IMR-90 (cell line): ENCODE data around the gene AHCYL2. TPM values are rescaled to one million over a fixed set of nuclear protein-coding genes. Genes with fewer than 3 reads are reported as not detected.

Experiments
- ATAC-seq: fragments of 200-7000 bp; cut with Tn5 transposase; 2 replicates; pipeline ENCODE4 v1.9.1; 2020; ENCODE audit warnings: low read depth, mild to moderate bottlenecking, moderate library complexity
- BruUV-seq: library from RNA; stranded (reverse); fragments of 400-500 nt; replicated peaks from 2 replicates; lab custom pipeline; 2021; lab: Mats Ljungman, UMichigan
- CTCF ChIA-PET: fragments of 300-600 bp; formaldehyde crosslinking; extraction: SDS; loops from one replicate; lab custom pipeline; 2021; ENCODE audit warnings: antibody characterized with exemption; lab: Yijun Ruan, JAX
- POLR2A ChIA-PET: fragments of 300-600 bp; sonication (Branson Sonifier 250); formaldehyde crosslinking; loops from one replicate; lab custom pipeline; 2022; ENCODE audit warnings: antibody characterized with exemption; ENCODE audit not compliant: unreplicated experiment; lab: Charles Lee
- DNase-seq: peaks from one replicate; pipeline ENCODE4 v3.0.0; 2013
- H2AFZ ChIP-seq: replicated peaks from 2 replicates; pipeline ENCODE3; 2013; ENCODE audit warnings: low read length, mild to moderate bottlenecking; ENCODE audit not compliant: poor library complexity
- H2AK5ac ChIP-seq: 2 replicates; pipeline ENCODE4 v1.6.1; 2013; ENCODE audit warnings: low read depth, low read length, inconsistent platforms
- H2AK9ac ChIP-seq: replicated peaks from 2 replicates; pipeline ENCODE3; 2013; ENCODE audit warnings: mild to moderate bottlenecking, low read depth, low read length, moderate library complexity; ENCODE audit not compliant: poor library complexity
- H2BK120ac ChIP-seq: 2 replicates; pipeline ENCODE4 v1.6.1; 2013; ENCODE audit warnings: low read depth, low read length, inconsistent platforms
- H2BK15ac ChIP-seq: 3 replicates; pipeline ENCODE4 v1.6.1; 2013; ENCODE audit warnings: low read depth, low read length, inconsistent platforms
- H2BK20ac ChIP-seq: 2 replicates; pipeline ENCODE4 v1.6.1; 2013; ENCODE audit warnings: low read depth, mild to moderate bottlenecking, inconsistent platforms, low read length, moderate library complexity
- H2BK5ac ChIP-seq: 2 replicates; pipeline ENCODE4 v1.6.1; 2013; ENCODE audit warnings: mild to moderate bottlenecking, low read depth, low read length, inconsistent platforms; ENCODE audit not compliant: poor library complexity, severe bottlenecking
- H3K14ac ChIP-seq: replicated peaks from 2 replicates; pipeline ENCODE4 v1.6.1; 2013; ENCODE audit warnings: low read depth, low read length, inconsistent platforms
- H3K18ac ChIP-seq: 2 replicates; pipeline ENCODE4 v1.6.1; 2013; ENCODE audit warnings: low read depth, low read length, control low read depth
- H3K23ac ChIP-seq: 2 replicates; pipeline ENCODE4 v1.6.1; 2013; ENCODE audit warnings: low read depth, low read length, inconsistent platforms
- H3K27ac ChIP-seq: 2 replicates; pipeline ENCODE4 v1.5.1; 2013; ENCODE audit warnings: mild to moderate bottlenecking, control low read depth, low read length; ENCODE audit not compliant: insufficient read depth
- H3K27me3 ChIP-seq: 2 replicates; pipeline ENCODE4 v1.6.1; 2013; ENCODE audit warnings: low read length; ENCODE audit not compliant: control insufficient read depth, insufficient read depth
- H3K36me3 ChIP-seq: 2 replicates; pipeline ENCODE4 v1.6.1; 2013; ENCODE audit warnings: low read length, mixed read lengths; ENCODE audit not compliant: control insufficient read depth, insufficient read depth
- H3K4ac ChIP-seq: 2 replicates; pipeline ENCODE4 v1.6.1; 2013; ENCODE audit warnings: low read depth, low read length, inconsistent platforms
- H3K4me1 ChIP-seq: 2 replicates; pipeline ENCODE4 v1.6.1; 2013; ENCODE audit warnings: low read length, mixed read lengths; ENCODE audit not compliant: control insufficient read depth, insufficient read depth
- H3K4me2 ChIP-seq: 2 replicates; pipeline ENCODE4 v1.6.1; 2013; ENCODE audit warnings: low read depth, mild to moderate bottlenecking, control low read depth, low read length, moderate library complexity
- H3K4me3 ChIP-seq: 2 replicates; pipeline ENCODE4 v1.5.1; 2013; ENCODE audit warnings: low read depth, mild to moderate bottlenecking, control low read depth, low read length, moderate library complexity; ENCODE audit not compliant: insufficient read depth
- H3K56ac ChIP-seq: 2 replicates; pipeline ENCODE4 v1.6.1; 2013; ENCODE audit warnings: low read length, inconsistent platforms; ENCODE audit not compliant: insufficient read depth; ENCODE audit errors: extremely low read depth
- H3K79me1 ChIP-seq, 2 experiments: 2 replicates each; pipeline ENCODE4 v1.6.1; 2013; ENCODE audit warnings: low read length in 2 of 2, inconsistent platforms in 1 of 2, low read depth in 1 of 2
- H3K9ac ChIP-seq: 2 replicates; pipeline ENCODE4 v1.6.1; 2013; ENCODE audit warnings: low read depth, low read length, control low read depth
- H3K9me1 ChIP-seq: 2 replicates; pipeline ENCODE4 v1.6.1; 2013; ENCODE audit warnings: low read length, inconsistent platforms; ENCODE audit not compliant: insufficient read depth
- H3K9me3 ChIP-seq: 2 replicates; pipeline ENCODE4 v1.6.1; 2013; ENCODE audit warnings: low read length; ENCODE audit not compliant: control insufficient read depth, insufficient read depth
- H4K20me1 ChIP-seq: 2 replicates; pipeline ENCODE4 v1.6.1; 2013; ENCODE audit warnings: low read length, inconsistent platforms; ENCODE audit not compliant: insufficient read depth
- H4K5ac ChIP-seq: 2 replicates; pipeline ENCODE4 v1.6.1; 2013; ENCODE audit warnings: mild to moderate bottlenecking, low read depth, low read length, control low read depth
- H4K8ac ChIP-seq, 2 experiments: 2 replicates each; pipeline ENCODE4 v1.6.1; 2013; ENCODE audit warnings: low read depth in 2 of 2, low read length in 2 of 2, control low read depth in 1 of 2, inconsistent platforms in 1 of 2
- H4K91ac ChIP-seq: 2 replicates; pipeline ENCODE4 v1.6.1; 2013; ENCODE audit warnings: low read depth, low read length, inconsistent platforms; ENCODE audit not compliant: insufficient read depth
- BHLHE40 ChIP-seq: fragments of 150-350 bp; IDR thresholded peaks from 2 replicates; pipeline ENCODE4 v1.6.1; 2016; ENCODE audit warnings: mild to moderate bottlenecking, low read depth, low read length
- CEBPB ChIP-seq: IDR thresholded peaks from 2 replicates; pipeline ENCODE4 v1.6.1; 2012; ENCODE audit warnings: low read depth, low read length, improper control_type of control experiment
- CHD1 ChIP-seq: IDR thresholded peaks from 2 replicates; pipeline ENCODE4 v1.6.1; 2012; ENCODE audit warnings: low read depth, low read length, improper control_type of control experiment
- FOS ChIP-seq: fragments of 150-350 bp; IDR thresholded peaks from 2 replicates; pipeline ENCODE4 v1.6.1; 2016; ENCODE audit warnings: low read depth, low read length
- MAZ ChIP-seq: IDR thresholded peaks from 2 replicates; pipeline ENCODE4 v1.6.1; 2012; ENCODE audit warnings: low read depth, mild to moderate bottlenecking, low read length, improper control_type of control experiment, moderate library complexity, borderline replicate concordance
- MXI1 ChIP-seq: IDR thresholded peaks from 2 replicates; pipeline ENCODE4 v1.6.1; 2012; ENCODE audit warnings: low read depth, mild to moderate bottlenecking, low read length, moderate library complexity, borderline replicate concordance
- NFE2L2 ChIP-seq: fragments of 150-350 bp; IDR thresholded peaks from 2 replicates; pipeline ENCODE4 v1.6.1; 2016; ENCODE audit warnings: low read depth, mild to moderate bottlenecking, low read length
- POLR2A ChIP-seq: IDR thresholded peaks from 2 replicates; pipeline ENCODE4 v1.6.1; 2012; ENCODE audit warnings: mild to moderate bottlenecking, low read depth, low read length
- RAD21 ChIP-seq: IDR thresholded peaks from 2 replicates; pipeline ENCODE4 v1.6.1; 2012; ENCODE audit warnings: low read length, improper control_type of control experiment
- RCOR1 ChIP-seq: IDR thresholded peaks from 2 replicates; pipeline ENCODE4 v1.6.1; 2012; ENCODE audit warnings: mild to moderate bottlenecking, low read length, improper control_type of control experiment; ENCODE audit not compliant: insufficient replicate concordance
- RFX5 ChIP-seq: IDR thresholded peaks from 2 replicates; pipeline ENCODE4 v1.8.0; 2012; ENCODE audit warnings: low read depth, mild to moderate bottlenecking, low read length, moderate library complexity
- SMC3 ChIP-seq: fragments of 150-350 bp; IDR thresholded peaks from 2 replicates; pipeline ENCODE4 v1.6.1; 2016; ENCODE audit warnings: low read depth, mild to moderate bottlenecking, antibody characterized with exemption, low read length, moderate library complexity
- WGBS, 2 experiments: methylation state at CpG; one replicate each; pipeline versions ENCODE4 v1.1.5 to v1.1.7; 2013; ENCODE audit warnings: missing lambda C conversion rate in 2 of 2; ENCODE audit not compliant: insufficient read length in 1 of 2; ENCODE audit errors: extremely low coverage in 2 of 2; 5-methylcytosine and 5-hydroxymethylcytosine counted together
- dilution Hi-C: fragments of 300-500 bp; cut with HindIII; formaldehyde crosslinking; loops from one replicate; pipeline ENCODE4 v1.14.3; 2018; ENCODE audit warnings: low sequenced_read_pairs; ENCODE audit not compliant: unreplicated experiment
- in situ Hi-C: fragments of 300-500 bp; cut with MboI; formaldehyde crosslinking; loops from 3 replicates; pipeline ENCODE4 v1.14.3; 2019; ENCODE audit warnings: low sequenced_read_pairs, inconsistent platforms, mixed read lengths
- intact Hi-C: fragments of 100-400 bp; cut with micrococcal nuclease; formaldehyde crosslinking; loops from 2 replicates; pipeline ENCODE4 v1.10.0; 2022
- polyA plus RNA-seq, 3 experiments: library from polyadenylated mRNA; depleted of rRNA; stranded (reverse); fragments of >200 nt; gene quantifications; 2 replicates each; pipeline ENCODE4 v1.2.3, GENCODE V29; 2012; ENCODE audit warnings: low replicate concordance in 1 of 3
- total RNA-seq: library from RNA; depleted of rRNA; stranded (reverse); fragments of >200 nt; gene quantifications from 2 replicates; pipeline ENCODE4 v1.2.3, GENCODE V29; 2012
- TF ChIP-seq, protein P1 (sequence below): fragments of 150-350 bp; IDR thresholded peaks from 2 replicates; pipeline ENCODE4 v1.6.1; 2017; ENCODE audit warnings: mild to moderate bottlenecking, antibody characterized with exemption, low read length, low read depth
- TF ChIP-seq, protein P2 (sequence below): fragments of 150-350 bp; IDR thresholded peaks from 2 replicates; pipeline ENCODE4 v1.6.1; 2016; ENCODE audit warnings: low read depth, mild to moderate bottlenecking, low read length, moderate library complexity, borderline replicate concordance
- TF ChIP-seq, protein P3 (sequence below): conservative IDR thresholded peaks from 2 replicates; pipeline ENCODE4 v1.5.1; 2012; ENCODE audit warnings: mild to moderate bottlenecking, low read depth, low read length, improper control_type of control experiment

Gene AHCYL2
- total and polyA plus RNA-seq, 2 of the 4 experiments (the other 2 are of a cell fraction): 5.7 to 7.6 TPM

DNA sequence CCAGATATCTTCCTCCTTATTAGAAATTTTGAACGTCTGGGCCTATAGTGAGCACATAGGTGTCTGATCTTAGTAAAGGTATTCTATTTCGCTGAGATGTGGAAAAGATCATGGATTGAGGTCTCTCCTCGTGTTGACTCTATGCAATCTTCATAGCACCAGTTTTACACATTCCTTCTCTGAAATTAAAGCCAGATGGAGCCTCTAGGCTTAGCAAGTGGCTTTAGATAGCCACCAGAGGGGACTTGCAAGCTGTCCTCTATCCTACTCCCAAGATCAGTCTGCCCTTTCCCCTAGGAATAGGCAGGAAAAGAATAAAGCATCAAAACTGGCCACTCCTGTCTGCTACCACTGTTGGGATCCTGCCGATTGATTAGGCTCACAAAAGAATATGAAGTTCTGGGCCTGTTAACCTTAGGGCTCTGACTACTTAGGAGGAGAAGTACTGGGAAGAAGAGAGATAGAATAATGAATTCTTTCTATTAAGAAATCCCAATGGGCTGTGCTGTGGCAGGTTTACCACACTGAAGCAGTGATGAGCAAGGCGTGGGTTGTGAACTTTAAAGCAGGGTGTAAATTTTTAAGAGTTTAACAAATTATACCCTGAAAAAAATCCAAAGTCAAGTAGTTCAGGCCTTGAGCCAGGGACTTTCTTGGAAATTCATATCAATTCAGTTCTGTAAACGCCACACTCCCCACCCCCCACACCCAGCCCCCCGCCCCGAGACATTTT, 207.2 kb downstream of the AHCYL2 start:
- POLR2A ChIA-PET: no interaction called here
- no peak overlapping the region for H3K56ac ChIP-seq

More for the DNA sequence above, 207.2 kb downstream of the AHCYL2 start:
- ATAC-seq (no peak), DNase-seq (no peak)
- Histone ChIP-seq H2AK5ac (no peak overlapping the region), H3K27ac (no peak overlapping the region), H3K27me3 (peaks cover 8% of the 10 kb centered on the region), H2BK5ac (no peak overlapping the region), H3K4me3 (no peak overlapping the region), H4K5ac (no peak overlapping the region), H3K23ac (no peak overlapping the region), H3K79me1 (peaks cover 0 to 9% of the 10 kb centered on the region in 2 experiments; a peak in 1 of 4 replicates), H4K8ac (no peak overlapping the region), H4K91ac (no peak overlapping the region), H3K9ac (no peak overlapping the region), H3K9me3 (no peaks in the 10 kb centered on the region), H3K14ac (no peak overlapping the region), H4K20me1 (no peaks in the 10 kb centered on the region), H2BK15ac (no peak overlapping the region), H3K9me1 (no peaks in the 10 kb centered on the region), H2AFZ (no peak overlapping the region), H3K4ac (no peak overlapping the region), H3K36me3 (no peaks in the 10 kb centered on the region), H3K18ac (no peak overlapping the region), H2BK20ac (no peak overlapping the region), H2AK9ac (no peak overlapping the region), H3K4me1 (no peaks in the 10 kb centered on the region), H3K4me2 (no peak overlapping the region), H2BK120ac (no peak overlapping the region)
- no peak for TF ChIP-seq RFX5
- no peak for TF ChIP-seq BHLHE40
- no peak for TF ChIP-seq MXI1
- TF ChIP-seq, protein P1, sequence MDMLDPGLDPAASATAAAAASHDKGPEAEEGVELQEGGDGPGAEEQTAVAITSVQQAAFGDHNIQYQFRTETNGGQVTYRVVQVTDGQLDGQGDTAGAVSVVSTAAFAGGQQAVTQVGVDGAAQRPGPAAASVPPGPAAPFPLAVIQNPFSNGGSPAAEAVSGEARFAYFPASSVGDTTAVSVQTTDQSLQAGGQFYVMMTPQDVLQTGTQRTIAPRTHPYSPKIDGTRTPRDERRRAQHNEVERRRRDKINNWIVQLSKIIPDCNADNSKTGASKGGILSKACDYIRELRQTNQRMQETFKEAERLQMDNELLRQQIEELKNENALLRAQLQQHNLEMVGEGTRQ: no peak
- TF ChIP-seq SMC3: no peak
- no peak for TF ChIP-seq RAD21
- TF ChIP-seq, protein P2, sequence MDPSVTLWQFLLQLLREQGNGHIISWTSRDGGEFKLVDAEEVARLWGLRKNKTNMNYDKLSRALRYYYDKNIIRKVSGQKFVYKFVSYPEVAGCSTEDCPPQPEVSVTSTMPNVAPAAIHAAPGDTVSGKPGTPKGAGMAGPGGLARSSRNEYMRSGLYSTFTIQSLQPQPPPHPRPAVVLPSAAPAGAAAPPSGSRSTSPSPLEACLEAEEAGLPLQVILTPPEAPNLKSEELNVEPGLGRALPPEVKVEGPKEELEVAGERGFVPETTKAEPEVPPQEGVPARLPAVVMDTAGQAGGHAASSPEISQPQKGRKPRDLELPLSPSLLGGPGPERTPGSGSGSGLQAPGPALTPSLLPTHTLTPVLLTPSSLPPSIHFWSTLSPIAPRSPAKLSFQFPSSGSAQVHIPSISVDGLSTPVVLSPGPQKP: no peak
- TF ChIP-seq MAZ: no peak
- no peak for TF ChIP-seq CEBPB
- no peak for TF ChIP-seq NFE2L2
- TF ChIP-seq CHD1: no peak
- TF ChIP-seq POLR2A: no peak
- TF ChIP-seq, protein P3, sequence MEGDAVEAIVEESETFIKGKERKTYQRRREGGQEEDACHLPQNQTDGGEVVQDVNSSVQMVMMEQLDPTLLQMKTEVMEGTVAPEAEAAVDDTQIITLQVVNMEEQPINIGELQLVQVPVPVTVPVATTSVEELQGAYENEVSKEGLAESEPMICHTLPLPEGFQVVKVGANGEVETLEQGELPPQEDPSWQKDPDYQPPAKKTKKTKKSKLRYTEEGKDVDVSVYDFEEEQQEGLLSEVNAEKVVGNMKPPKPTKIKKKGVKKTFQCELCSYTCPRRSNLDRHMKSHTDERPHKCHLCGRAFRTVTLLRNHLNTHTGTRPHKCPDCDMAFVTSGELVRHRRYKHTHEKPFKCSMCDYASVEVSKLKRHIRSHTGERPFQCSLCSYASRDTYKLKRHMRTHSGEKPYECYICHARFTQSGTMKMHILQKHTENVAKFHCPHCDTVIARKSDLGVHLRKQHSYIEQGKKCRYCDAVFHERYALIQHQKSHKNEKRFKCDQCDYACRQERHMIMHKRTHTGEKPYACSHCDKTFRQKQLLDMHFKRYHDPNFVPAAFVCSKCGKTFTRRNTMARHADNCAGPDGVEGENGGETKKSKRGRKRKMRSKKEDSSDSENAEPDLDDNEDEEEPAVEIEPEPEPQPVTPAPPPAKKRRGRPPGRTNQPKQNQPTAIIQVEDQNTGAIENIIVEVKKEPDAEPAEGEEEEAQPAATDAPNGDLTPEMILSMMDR: no peak
- no peak for TF ChIP-seq RCOR1
- no peak for TF ChIP-seq FOS
- no CpG with 5 or more reads among the region's 8 CpGs for WGBS, 2 experiments
- no TSS peak for BruUV-seq
- CTCF ChIA-PET: no interaction called here
- dilution Hi-C loops: no loop called here
- in situ Hi-C loops: no loop called here
- intact Hi-C loops: loop anchor here (5.0 kb wide), 1 partner anchor 45 kb away; no protein-coding TSS in a partner anchor
